GM21619 (cell line): ENCODE results near the gene CST9.
"Not testable (repeated sequence)": the region's sequence is repeated elsewhere in the genome, so short reads cannot be mapped to it uniquely, and the experiment has no call there.

Experiments
- ATAC-seq: cut with Tn5 transposase; IDR thresholded peaks from one replicate; pipeline ENCODE4 v1.9.1; 2021; ENCODE audit not compliant: unreplicated experiment

CST9 gene

GRCh38 chr20:23588434-23589403 lies 17.0 kb downstream of the CST9 start:
- no peak for ATAC-seq

- no peak for ATAC-seq
Measured at GRCh38 chr20:23587631-23588030, 18.1 kb downstream of the CST9 start.

- no peak for ATAC-seq
Measured at GRCh38 chr20:23586735-23587525, 18.8 kb downstream of the CST9 start.

DNA sequence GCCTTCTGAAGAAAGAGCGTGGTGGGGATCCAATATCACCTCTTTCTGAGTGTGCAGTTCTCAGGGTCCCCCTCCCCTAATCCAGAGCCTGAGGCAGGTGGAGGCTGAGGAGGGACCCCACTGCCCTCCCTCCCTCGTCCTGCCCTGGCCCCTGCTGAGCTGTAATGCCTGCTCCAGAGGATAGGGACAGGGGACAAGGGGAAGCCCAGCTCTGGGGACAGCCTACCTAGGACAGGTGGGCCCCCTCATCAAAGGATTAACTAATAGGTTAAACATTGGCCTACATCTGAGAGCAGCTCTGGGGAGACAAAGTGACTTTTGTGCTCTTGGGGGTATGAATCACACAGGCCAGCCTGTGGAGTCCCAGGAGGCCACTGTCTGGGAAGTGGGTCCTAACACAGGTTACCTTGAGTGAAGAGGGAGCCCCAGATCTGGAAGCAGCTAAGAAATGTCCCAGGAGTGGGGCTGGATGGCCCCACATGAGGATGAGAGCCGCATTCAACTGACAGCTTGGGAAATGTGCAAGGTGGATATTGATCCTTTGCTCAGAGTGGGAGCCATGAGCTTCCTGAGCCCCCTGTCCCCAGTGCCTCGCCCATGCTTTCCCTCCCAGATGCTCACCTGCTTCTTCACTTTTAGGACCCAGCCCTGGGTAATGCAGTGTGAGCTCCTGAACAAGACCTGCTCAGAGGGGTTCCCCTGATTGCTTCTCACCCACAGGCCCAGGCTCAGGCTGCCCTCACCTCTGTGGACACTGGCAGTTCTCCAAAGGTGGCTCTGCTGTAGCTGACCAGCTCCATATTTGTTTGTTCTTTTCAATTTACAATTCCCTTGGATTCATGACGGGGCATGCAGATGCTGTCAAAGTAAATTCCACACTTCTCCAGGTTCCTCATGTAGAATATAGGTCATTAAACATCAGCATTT lies 19.6 kb downstream of the CST9 start:
- ATAC-seq = no peak

- no peak for ATAC-seq
Measured at GRCh38 chr20:23585449-23585807, 20.3 kb downstream of the CST9 start.

- no peak for ATAC-seq
Measured at GRCh38 chr20:23584434-23585199, 21.1 kb downstream of the CST9 start.

DNA sequence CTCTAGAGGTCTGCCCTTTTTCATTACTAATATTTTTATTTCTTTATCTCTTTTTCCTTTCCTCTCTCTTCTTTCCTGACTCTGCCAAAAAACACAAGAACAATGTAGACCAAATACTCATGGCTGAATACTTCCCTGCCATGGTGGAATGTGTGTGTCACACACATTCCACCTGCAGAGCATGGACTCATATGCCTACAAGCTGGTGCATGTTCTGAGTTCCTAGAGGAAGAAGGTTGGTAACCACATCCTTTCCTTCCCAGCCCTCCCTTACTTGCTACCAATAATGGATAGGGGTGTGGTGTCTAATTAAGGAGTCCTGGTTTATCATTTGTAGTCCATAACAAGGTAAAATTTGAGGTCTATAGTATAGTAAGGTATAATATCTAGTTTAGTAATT lies 22.2 kb downstream of the CST9 start:
- ATAC-seq = no peak

DNA sequence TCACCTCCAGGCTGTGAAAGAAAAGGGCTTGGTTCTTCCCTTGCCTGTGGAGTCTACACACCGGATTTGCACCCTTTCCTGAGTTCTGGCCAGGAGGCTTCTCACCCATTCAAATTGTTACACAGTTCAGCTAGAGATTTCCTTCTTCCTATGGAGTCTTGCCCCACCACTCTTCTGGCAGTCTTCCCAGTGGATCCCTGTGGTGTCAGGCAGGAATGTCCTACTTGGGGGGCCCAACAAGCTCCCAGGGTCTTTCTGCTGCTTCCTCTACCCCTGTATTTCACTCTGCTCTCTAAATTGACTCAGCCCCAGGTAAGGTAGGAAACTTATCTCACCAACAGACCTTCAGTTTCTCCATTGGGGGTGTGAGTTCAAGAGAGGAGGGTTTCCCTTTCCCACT lies 23.4 kb downstream of the CST9 start:
- ATAC-seq = no peak

GRCh38 chr20:23581833-23582232 lies 23.9 kb downstream of the CST9 start:
- not testable (repeated sequence) for ATAC-seq

GRCh38 chr20:23574977-23575376 lies 30.7 kb downstream of the CST9 start:
- ATAC-seq = no peak

- ATAC-seq = no peak
Measured at GRCh38 chr20:23570178-23570760, 35.4 kb downstream of the CST9 start.

- ATAC-seq = no peak
Measured at GRCh38 chr20:23569570-23569969, 36.1 kb downstream of the CST9 start.

DNA sequence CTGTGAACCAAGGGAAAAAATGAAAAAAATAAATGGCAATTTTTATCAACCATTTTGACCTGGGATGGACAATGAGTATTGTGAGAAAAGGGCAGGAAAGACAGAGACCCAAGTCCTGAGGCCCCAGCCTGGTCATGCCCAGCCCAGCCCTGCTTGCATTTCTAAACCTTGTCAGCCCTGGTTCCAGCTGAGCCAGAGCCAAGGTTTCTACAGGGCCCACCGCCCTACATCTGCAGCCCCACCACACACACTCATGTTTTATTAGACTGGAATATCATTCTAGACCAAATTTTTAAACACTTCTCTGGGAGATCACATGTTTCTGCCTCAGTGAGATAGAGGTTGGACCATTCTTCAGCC lies 36.8 kb downstream of the CST9 start:
- no peak for ATAC-seq

GRCh38 chr20:23568320-23568970 lies 37.3 kb downstream of the CST9 start, which contains the start of gene CST9L:
CST9L (minus strand) TSS chr20:23568484; CDS start chr20:23568450, 34 bp downstream.
- no peak for ATAC-seq

- no peak for ATAC-seq
Measured at GRCh38 chr20:23566199-23566932, 39.4 kb downstream of the CST9 start.

DNA sequence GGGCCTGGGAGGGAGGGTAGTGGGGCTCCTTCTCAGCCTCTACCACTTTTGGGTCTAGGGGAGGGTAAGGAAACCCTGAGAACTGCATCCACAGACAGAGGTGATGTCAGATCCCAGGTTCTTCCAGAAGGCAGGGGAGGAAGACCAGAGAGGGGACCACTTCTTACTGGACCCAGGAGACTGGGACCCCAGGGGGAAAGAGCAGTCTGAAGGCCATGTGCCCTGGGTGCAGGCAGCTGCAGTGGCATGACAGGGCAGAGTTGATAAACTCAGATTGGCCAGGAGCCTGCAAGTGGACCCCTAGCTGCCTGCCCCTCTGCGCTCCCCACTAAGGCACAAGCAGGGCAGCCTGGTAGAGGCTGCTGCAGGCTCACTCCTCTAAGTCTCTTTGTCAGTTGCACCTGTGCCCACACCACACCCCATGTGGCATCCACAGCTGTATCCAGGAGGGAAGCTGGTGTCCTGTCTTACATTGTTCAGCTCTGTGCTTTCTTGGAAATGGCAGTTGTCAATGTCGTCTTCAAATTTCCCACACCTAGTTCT lies 40.1 kb downstream of the CST9 start:
- no peak for ATAC-seq

GRCh38 chr20:23564927-23565326 lies 40.8 kb downstream of the CST9 start:
- no peak for ATAC-seq

DNA sequence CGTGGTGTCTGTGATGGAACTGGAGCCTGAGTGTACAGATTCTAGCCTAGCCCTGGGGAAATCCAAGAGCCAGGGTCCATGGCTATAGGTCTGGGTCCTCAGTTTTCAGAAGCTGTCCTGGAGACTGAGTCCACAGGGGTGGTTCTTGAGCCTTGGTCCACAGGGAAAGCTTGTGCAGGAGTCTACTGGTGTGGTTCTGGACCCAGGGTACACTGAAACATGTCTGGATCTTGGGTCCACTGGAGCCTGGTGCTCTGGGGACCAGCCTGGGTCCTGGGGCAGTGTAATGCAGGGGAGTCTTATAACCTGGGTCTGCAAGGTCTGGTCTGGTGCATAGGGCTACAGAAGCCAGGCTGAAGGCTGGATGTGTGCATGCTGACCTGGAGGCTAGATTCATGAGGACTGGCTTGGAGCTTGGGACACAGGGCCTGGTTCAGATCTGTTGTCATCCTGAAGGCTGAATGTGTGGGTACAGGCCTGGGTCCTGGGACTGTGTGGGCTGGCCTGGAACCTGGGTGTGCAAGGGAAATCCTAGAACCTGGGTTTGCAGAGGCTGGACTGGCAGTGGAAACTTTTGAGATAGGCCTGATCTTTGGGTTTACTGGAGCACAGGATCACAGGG lies 42.9 kb downstream of the CST9 start:
- ATAC-seq = no peak
